ENCODE data around the gene LRRC27.

Gene LRRC27

DNA sequence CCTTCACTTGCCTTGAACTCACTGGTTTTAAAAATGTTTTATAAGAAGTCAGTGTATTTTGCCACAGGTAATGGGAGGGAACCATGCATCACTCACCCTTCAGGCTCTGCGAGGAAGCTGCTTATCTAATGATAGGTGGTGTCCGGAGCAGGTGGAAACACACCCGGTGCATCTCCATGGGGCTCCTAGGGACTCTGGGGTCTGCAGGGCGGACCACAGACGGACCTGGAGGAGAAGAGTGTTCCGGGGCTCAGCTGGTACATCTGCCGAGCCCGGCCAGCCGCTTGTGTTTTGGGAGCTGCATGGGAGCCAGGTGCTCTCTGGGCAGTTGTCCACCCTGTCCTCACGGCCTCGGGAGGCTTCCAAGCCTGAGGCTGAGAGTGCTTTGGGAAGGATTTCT lies 7.3 kb downstream of the LRRC27 start:
- DNase-seq, result no peak

DNA sequence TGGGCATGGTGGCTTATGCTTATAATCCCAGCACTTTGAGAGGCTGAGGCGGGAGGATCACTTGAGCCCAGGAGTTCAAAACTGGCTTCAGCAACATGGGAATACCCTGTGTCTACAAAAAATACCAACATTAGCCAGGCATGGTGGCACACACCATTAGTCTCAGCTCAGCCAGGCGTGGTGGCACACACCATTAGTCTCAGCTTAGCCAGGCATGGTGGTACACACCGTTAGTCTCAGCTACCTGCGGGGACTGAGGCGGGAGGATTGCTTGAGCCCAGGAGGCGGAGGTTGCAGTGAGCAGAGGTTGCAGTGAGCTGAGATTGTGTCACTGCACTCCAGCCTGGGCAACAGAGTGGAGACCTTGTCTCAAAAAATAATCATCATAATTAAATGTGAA lies 9.0 kb downstream of the LRRC27 start:
- no peak for DNase-seq

DNA sequence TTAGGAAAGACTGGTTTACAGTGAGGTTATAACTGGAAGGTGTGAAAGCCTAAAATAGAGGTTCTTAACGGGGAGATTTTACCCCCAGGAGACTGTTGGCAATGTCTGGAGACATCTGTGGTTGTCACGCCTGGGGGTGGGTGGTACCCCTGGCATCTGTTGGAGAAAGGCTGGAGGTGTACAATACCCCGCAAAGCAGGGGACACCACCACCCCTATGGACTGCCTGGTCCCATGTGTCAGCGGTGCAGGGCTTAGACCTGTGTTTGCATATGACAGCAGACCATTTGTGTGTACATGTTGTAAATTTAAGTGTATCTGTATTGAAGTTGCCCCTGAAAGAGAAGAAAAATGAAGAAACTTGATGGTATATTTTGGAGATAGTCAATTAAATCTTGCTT lies 9.8 kb downstream of the LRRC27 start:
- no peak for DNase-seq

- DNase-seq, result no peak
Observed at GRCh38 chr10:132342553-132342952, 10.6 kb downstream of the LRRC27 start.

- no peak for DNase-seq
Observed at GRCh38 chr10:132344386-132344785, 12.4 kb downstream of the LRRC27 start.

- DNase-seq, result no peak
Observed at GRCh38 chr10:132345345-132345744, 13.4 kb downstream of the LRRC27 start.

GRCh38 chr10:132346806-132347205 lies 14.8 kb downstream of the LRRC27 start:
- DNase-seq, result no peak

- no peak for DNase-seq
Observed at GRCh38 chr10:132347211-132347930, 15.4 kb downstream of the LRRC27 start.

DNA sequence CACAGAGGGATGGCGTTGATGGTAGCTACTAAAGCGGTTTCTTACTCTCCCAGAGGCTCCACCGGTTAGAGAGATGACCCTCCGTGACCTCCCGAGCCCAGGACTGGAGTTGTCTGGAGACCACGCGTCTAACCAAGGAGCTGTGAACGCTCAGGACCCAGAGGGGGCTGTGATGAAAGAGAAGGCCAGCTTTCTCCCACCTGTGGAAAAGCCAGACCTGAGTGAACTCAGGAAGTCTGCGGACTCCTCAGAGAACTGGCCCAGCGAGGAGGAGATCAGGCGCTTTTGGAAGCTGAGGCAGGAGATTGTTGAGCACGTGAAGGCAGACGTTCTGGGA lies 15.9 kb downstream of the LRRC27 start:
- no peak for DNase-seq

GRCh38 chr10:132349766-132350165 lies 17.8 kb downstream of the LRRC27 start:
- no peak for DNase-seq

- DNase-seq, result no peak
Observed at GRCh38 chr10:132350391-132350790, 18.4 kb downstream of the LRRC27 start.

GRCh38 chr10:132350946-132351345 lies 19.0 kb downstream of the LRRC27 start:
- DNase-seq, result no peak

DNA sequence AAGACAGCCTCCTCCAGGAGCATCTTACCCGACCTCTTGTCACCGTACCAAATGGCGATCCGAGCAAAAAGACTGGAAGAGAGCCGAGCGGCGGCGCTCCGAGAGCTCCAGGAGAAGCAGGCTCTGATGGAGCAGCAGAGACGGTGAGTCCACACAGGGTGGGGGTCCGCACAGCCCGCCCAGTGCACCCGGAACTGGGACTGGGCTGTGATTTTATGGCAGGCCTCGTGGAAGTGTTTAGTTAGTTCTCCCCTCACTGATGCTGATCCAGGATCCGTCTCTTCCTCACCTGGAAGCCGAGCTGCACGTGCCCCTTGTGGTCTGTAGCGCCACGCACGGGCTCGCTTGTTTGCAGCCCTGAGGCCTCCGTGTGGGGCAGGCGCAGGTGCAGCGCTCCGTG lies 19.6 kb downstream of the LRRC27 start:
- no peak for DNase-seq

GRCh38 chr10:132352462-132353308 lies 20.7 kb downstream of the LRRC27 start:
- DNase-seq, result peak; percentile 56 to 78

DNA sequence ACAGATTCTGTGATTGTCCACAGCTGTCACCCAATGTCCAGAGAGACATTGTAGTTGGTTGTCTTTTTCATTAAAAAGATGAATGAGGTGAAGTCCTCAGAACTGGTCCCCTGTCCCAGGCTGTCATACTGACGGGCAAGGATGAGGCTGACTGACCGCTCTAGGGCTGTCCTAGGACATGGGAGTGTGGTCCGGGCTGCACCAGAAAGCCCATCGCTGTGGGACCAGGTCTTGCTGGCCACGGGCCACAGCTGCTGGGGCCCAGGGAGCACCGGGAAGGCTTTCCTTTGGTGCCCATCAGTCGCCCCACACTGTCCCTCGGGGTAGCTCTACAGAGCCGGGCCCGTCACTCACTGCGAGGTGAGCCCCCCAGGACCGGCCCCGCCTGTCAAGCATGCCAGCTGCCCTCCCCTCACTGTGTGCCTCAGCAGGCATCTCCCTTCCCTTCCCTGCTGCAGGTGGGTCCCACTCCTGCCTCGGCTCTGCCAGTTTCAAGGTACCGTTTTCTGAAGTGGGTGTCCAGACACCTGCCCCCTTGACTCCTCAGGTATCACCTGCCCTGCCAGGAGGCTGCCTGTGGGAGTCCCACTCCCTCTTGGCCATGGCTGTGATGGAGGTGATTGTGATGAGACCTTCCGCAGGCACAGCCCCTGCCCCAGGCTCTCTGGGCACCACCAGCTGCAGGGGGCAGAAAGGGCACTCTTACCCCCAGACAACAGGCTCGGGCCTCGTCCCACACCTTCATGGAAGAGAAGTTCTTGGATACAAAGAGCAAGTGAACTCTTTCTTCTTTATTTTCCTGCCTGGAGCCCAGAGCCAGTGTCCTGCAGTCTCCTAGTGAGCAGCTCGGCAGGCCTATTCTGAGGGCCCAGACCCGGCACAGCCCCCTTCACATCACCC lies 21.7 kb downstream of the LRRC27 start:
- DNase-seq, result no peak

GRCh38 chr10:132354356-132355094 lies 22.5 kb downstream of the LRRC27 start:
- no peak for DNase-seq

DNA sequence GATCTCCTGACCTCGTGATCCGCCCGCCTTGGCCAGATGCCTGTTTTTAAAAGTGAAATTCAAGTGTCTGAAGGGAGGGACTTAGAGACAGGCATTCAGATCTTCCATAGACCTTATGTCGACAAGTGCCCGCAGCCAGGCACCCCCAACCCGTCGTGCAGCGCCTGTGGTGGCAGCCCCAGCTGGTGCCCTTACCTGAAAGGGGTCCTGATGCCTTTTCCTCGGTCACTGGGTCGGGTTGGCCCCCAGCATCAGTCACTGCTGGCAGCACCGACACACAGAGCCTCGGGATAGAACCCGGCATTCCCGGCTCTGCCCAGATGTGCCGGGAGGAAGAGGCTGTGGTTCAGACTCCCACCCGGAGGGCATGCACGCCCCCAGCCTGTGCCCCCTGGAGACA lies 23.3 kb downstream of the LRRC27 start:
- DNase-seq, result no peak

DNA sequence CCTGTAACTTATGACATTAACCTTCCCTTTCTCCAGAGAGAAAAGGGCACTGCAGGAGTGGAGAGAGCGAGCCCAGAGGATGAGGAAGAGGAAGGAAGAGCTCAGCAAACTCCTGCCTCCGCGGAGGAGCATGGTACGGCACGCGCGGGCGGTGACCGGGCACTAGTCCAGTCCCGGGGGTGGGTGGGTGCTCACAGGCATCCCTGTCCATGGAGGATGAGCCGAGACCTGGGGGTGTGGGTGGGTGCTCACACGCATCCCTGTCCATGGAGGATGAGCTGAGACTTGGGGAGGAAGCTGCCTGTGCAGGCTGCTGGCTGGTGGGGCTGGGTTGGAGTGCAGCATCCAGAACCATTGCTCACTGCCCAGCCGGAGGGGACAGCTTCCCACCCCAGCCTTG lies 23.8 kb downstream of the LRRC27 start:
- DNase-seq, result no peak

GRCh38 chr10:132356621-132357195 lies 24.7 kb downstream of the LRRC27 start:
- DNase-seq, result no peak

- no peak for DNase-seq
Observed at GRCh38 chr10:132357286-132358058, 25.5 kb downstream of the LRRC27 start.

GRCh38 chr10:132359305-132360040 lies 27.5 kb downstream of the LRRC27 start:
- no peak for DNase-seq
